Activated CD8-positive, alpha-beta T cell treated with anti-CD3 and anti-CD28 coated beads for 36 hours (primary cell): Measurements from ENCODE around the gene CNTNAP2. TPM values are rescaled to one million over a fixed set of nuclear protein-coding genes. Genes with fewer than 3 reads are reported as not detected.

Source experiments
- ATAC-seq: fragments of 200-7000 bp; cut with Tn5 transposase; one replicate; pipeline ENCODE4 v1.10.0; 2021; ENCODE audit warnings: mild to moderate bottlenecking, moderate library complexity
- CTCF ChIA-PET: fragments of 350-600 bp; sonication (Branson Sonifier 250); formaldehyde crosslinking; loops from one replicate; lab custom pipeline; 2021; ENCODE audit warnings: antibody characterized with exemption; lab: Charles Lee
- POLR2A ChIA-PET: fragments of 350-600 bp; sonication (Branson Sonifier 250); formaldehyde crosslinking; loops from one replicate; lab custom pipeline; 2021; ENCODE audit warnings: antibody characterized with exemption; lab: Charles Lee
- DNase-seq: peaks from one replicate; pipeline ENCODE4 v3.0.0-alpha.2; 2020
- H3K27ac Mint-ChIP-seq: one replicate; pipeline ENCODE4 v1.8.0; 2021; ENCODE audit warnings: mild to moderate bottlenecking, mixed read lengths
- H3K27me3 Mint-ChIP-seq: one replicate; pipeline ENCODE4 v1.8.0; 2021; ENCODE audit warnings: mixed read lengths
- H3K36me3 Mint-ChIP-seq: one replicate; pipeline ENCODE4 v1.8.0; 2021; ENCODE audit warnings: low read depth, mixed read lengths
- H3K4me1 Mint-ChIP-seq: one replicate; pipeline ENCODE4 v1.8.0; 2021; ENCODE audit warnings: low read depth, mixed read lengths
- H3K4me3 Mint-ChIP-seq: one replicate; pipeline ENCODE4 v1.8.0; 2021; ENCODE audit warnings: mild to moderate bottlenecking, moderate library complexity, mixed read lengths
- H3K9me3 Mint-ChIP-seq: one replicate; pipeline ENCODE4 v1.8.0; 2021; ENCODE audit warnings: mixed read lengths
- intact Hi-C: fragments of 100-400 bp; cut with micrococcal nuclease; formaldehyde crosslinking; loops from one replicate; pipeline ENCODE4 v1.10.0; 2022
- total RNA-seq, 2 experiments: library from RNA; stranded (reverse); gene quantifications; one replicate each; pipeline ENCODE4 v1.2.3, GENCODE V29; 2021
- TF ChIP-seq, protein P1 (sequence below): fragments of 200-600 bp; IDR thresholded peaks from one replicate; pipeline ENCODE4 v1.8.0; 2022; ENCODE audit warnings: antibody characterized with exemption, mild to moderate bottlenecking

CNTNAP2 gene
- total RNA-seq, 2 experiments from 2014 or later, result not detected

DNA sequence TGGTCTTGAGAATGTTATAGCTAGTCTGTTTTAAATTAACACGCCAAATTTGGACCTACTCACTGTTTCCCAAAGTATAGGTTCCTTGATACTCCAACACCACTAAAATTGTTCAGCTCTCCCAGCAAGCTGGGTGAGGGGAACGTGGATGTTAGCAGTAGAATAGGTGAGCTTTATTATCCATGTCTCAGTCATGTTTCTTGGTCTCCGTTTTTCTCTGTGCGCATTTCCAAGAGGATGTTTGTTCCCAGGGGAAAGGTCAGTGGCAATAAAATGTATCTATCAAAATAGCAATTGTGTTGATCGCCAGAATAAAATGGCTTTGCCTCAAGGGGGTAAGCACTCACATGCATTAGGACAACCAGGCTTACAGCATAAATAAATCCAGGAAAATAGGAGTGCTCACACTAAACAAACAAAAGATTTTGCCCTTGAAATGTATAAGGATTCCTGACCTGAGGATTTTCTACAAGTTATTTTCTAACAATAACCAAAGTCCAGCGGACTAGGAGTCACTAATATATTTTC is 2286.9 kb downstream of the CNTNAP2 start:
- ChIA-PET CTCF (no interaction called here), POLR2A (no interaction called here)
- intact Hi-C loops, result no loop called here
- ATAC-seq, result no peak
- Mint-ChIP-seq H3K27ac (no peak overlapping the region), H3K4me3 (no peak overlapping the region), H3K27me3 (peaks cover 33% of the 10 kb centered on the region), H3K36me3 (no peaks in the 10 kb centered on the region), H3K9me3 (no peaks in the 10 kb centered on the region), H3K4me1 (no peaks in the 10 kb centered on the region)
- no peak for DNase-seq
- TF ChIP-seq, protein P1, sequence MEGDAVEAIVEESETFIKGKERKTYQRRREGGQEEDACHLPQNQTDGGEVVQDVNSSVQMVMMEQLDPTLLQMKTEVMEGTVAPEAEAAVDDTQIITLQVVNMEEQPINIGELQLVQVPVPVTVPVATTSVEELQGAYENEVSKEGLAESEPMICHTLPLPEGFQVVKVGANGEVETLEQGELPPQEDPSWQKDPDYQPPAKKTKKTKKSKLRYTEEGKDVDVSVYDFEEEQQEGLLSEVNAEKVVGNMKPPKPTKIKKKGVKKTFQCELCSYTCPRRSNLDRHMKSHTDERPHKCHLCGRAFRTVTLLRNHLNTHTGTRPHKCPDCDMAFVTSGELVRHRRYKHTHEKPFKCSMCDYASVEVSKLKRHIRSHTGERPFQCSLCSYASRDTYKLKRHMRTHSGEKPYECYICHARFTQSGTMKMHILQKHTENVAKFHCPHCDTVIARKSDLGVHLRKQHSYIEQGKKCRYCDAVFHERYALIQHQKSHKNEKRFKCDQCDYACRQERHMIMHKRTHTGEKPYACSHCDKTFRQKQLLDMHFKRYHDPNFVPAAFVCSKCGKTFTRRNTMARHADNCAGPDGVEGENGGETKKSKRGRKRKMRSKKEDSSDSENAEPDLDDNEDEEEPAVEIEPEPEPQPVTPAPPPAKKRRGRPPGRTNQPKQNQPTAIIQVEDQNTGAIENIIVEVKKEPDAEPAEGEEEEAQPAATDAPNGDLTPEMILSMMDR, result no peak

GRCh38 chr7:148408307-148408706 is 2291.7 kb downstream of the CNTNAP2 start:
- ATAC-seq (no peak), DNase-seq (no peak)
- Mint-ChIP-seq H3K4me3 (no peak overlapping the region), H3K27ac (no peak overlapping the region), H3K9me3 (no peaks in the 10 kb centered on the region), H3K36me3 (no peaks in the 10 kb centered on the region), H3K4me1 (no peaks in the 10 kb centered on the region), H3K27me3 (peaks cover 10% of the 10 kb centered on the region)
- ChIA-PET CTCF (no interaction called here), POLR2A (no interaction called here)
- TF ChIP-seq, protein P1, result no peak
- intact Hi-C loops, result no loop called here

DNA sequence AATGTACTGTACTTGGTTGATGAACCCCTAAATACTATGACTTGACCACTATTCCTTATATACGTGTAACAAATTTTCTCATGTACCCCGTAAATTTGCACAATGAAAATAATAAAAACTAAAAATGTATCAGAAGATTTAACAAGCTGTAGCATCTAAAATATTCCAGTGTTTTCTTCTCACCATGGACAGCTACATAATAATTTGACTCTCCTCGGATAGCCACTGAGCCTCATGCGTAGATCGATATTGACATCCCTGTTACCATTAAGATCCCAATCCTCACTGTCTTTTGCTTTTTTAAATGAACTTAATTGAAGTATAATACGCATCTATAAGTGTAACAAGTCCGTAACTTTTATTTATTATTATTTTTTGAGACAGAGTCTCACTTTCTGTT is 2294.3 kb downstream of the CNTNAP2 start:
- intact Hi-C loops, result no loop called here
- TF ChIP-seq, protein P1, result no peak
- Mint-ChIP-seq H3K36me3 (no peaks in the 10 kb centered on the region), H3K9me3 (no peaks in the 10 kb centered on the region), H3K4me3 (no peak overlapping the region), H3K4me1 (no peaks in the 10 kb centered on the region), H3K27me3 (peaks cover 7% of the 10 kb centered on the region), H3K27ac (no peak overlapping the region)
- ATAC-seq (no peak), DNase-seq (no peak)
- ChIA-PET POLR2A (interaction anchor here (1.0 kb wide), 1 partner anchor 48 kb away, joined by 3 read pairs; no protein-coding TSS in a partner anchor), CTCF (no interaction called here)

- DNase-seq (no peak), ATAC-seq (no peak)
- POLR2A ChIA-PET, result no interaction called here
- Mint-ChIP-seq H3K27me3 (peaks cover 7% of the 10 kb centered on the region), H3K36me3 (no peaks in the 10 kb centered on the region), H3K9me3 (no peaks in the 10 kb centered on the region), H3K4me3 (no peak overlapping the region), H3K27ac (no peak overlapping the region), H3K4me1 (no peaks in the 10 kb centered on the region)
- intact Hi-C loops, result no loop called here
- TF ChIP-seq, protein P1, result no peak
- CTCF ChIA-PET, result no interaction called here
Observed at GRCh38 chr7:148412691-148413090, 2296.1 kb downstream of the CNTNAP2 start.

- Mint-ChIP-seq H3K4me3 (no peak overlapping the region), H3K27me3 (peaks cover 36% of the 10 kb centered on the region), H3K36me3 (no peaks in the 10 kb centered on the region), H3K27ac (no peak overlapping the region), H3K4me1 (no peaks in the 10 kb centered on the region), H3K9me3 (no peaks in the 10 kb centered on the region)
- no peak for DNase-seq
- intact Hi-C loops, result no loop called here
- TF ChIP-seq, protein P1, result no peak
- CTCF ChIA-PET, result no interaction called here
- POLR2A ChIA-PET, result no interaction called here
- ATAC-seq, result no peak
Observed at GRCh38 chr7:148419856-148420832, 2303.5 kb downstream of the CNTNAP2 start.
